Gastrocnemius medialis (tissue), 4 donors: ENCODE measurements around the gene FUNDC1. TPM values are rescaled to one million over a fixed set of nuclear protein-coding genes. Genes with fewer than 3 reads are reported as not detected.

Source experiments
- ATAC-seq, 2 donors: fragments of 150-250 bp; one replicate each; pipeline ENCODE4 v1.9.1; 2016
- DNase-seq, 2 donors: peaks; one replicate each; pipeline ENCODE4 v3.0.0-alpha.2; 2019
- H3K27ac ChIP-seq, 4 donors: fragments of 200-600 bp; sonication (generic); 1 replicate in 1 of 4; 2 replicates in 3 of 4; pipeline ENCODE4 v1.5.1; 2016 to 2018; ENCODE audit warnings: mild to moderate bottlenecking in 2 of 4, moderate library complexity in 1 of 4
- H3K27me3 ChIP-seq, 3 donors: fragments of 200-600 bp; sonication (generic) in 2 of 3; 1 replicate in 1 of 3; 2 replicates in 2 of 3; pipeline versions ENCODE4 v1.5.1 to v1.6.0; 2016 to 2019; ENCODE audit warnings: mild to moderate bottlenecking in 1 of 3, moderate library complexity in 1 of 3
- H3K36me3 ChIP-seq, 2 donors: fragments of 200-600 bp; sonication (generic) in 1 of 2; one replicate each; pipeline ENCODE4 v1.5.1; 2017 to 2018
- H3K4me1 ChIP-seq, 2 donors: fragments of 200-600 bp; sonication (generic) in 1 of 2; one replicate each; pipeline ENCODE4 v1.5.1; 2016 to 2017; ENCODE audit warnings: mild to moderate bottlenecking in 2 of 2
- H3K4me3 ChIP-seq, 4 donors: fragments of 200-600 bp; sonication (generic) in 3 of 4; 1 replicate in 1 of 4; 2 replicates in 3 of 4; pipeline ENCODE4 v1.5.1; 2016 to 2019; ENCODE audit warnings: mild to moderate bottlenecking in 2 of 4
- H3K9me3 ChIP-seq, 3 donors: fragments of 200-600 bp; sonication (generic) in 2 of 3; 1 replicate in 1 of 3; 2 replicates in 2 of 3; pipeline ENCODE4 v1.5.1; 2016 to 2019
- CTCF ChIP-seq, 5 experiments: fragments of 450-650 bp in 3 of 5; fragments of 200-600 bp in 2 of 5; sonication (generic) in 2 of 5; IDR thresholded peaks in 4 of 5; conservative IDR thresholded peaks in 1 of 5; 1 replicate in 4 of 5; 2 replicates in 1 of 5; pipeline ENCODE4 v1.5.1; 2016 to 2019; ENCODE audit warnings: antibody characterized with exemption in 5 of 5, mild to moderate bottlenecking in 3 of 5, moderate library complexity in 3 of 5
- POLR2A ChIP-seq, 2 donors: fragments of 450-650 bp; IDR thresholded peaks; one replicate each; pipeline ENCODE4 v1.6.1; 2017; ENCODE audit warnings: antibody characterized with exemption in 2 of 2, mild to moderate bottlenecking in 2 of 2, moderate library complexity in 2 of 2
- in situ Hi-C, 4 donors: fragments of 200-750 bp; cut with MboI; loops; one replicate each; pipeline versions ENCODE4 v1.15.0 to v1.8.0; 2017; ENCODE audit warnings: low sequenced_read_pairs in 4 of 4
- intact Hi-C: fragments of 100-400 bp; cut with DNase I; formaldehyde crosslinking; loops from one replicate; pipeline ENCODE4 v1.15.1; 2023; ENCODE audit warnings: low total_unique reads
- total RNA-seq, 4 donors: library from RNA; depleted of rRNA; stranded (reverse); fragments of >200 nt; gene quantifications; one replicate each; pipeline versions ENCODE4 v1.1.0 to v1.2.3, GENCODE V29; 2016

Gene FUNDC1
- total RNA-seq, 4 donors from 2014 or later: 3.5 to 17.0 (median 6.2) TPM

- H3K4me1 ChIP-seq: no peaks in the 10 kb centered on the region
- no peak for DNase-seq
- no peaks in the 10 kb centered on the region for H3K36me3 ChIP-seq
- TF ChIP-seq CTCF (IDR thresholded peaks at IDR 0.05 in 4 of 5, conservative IDR thresholded peaks at IDR 0.05 in 1 of 5): no peak
- no peak for TF ChIP-seq POLR2A (IDR thresholded peaks at IDR 0.05)
- no peak overlapping the region for H3K27ac ChIP-seq
- peaks cover 0 to 6% (median 0%) of the 10 kb centered on the region in 3 donors for H3K27me3 ChIP-seq
- H3K4me3 ChIP-seq: no peak overlapping the region
- intact Hi-C loops (no loop called here), in situ Hi-C loops (no loop called here)
- no peak for ATAC-seq
- no peaks in the 10 kb centered on the region for H3K9me3 ChIP-seq
Observed at GRCh38 chrX:44489515-44489914, 53.1 kb downstream of the FUNDC1 start.

- ATAC-seq: no peak
- H3K36me3 ChIP-seq: no peaks in the 10 kb centered on the region
- H3K27ac ChIP-seq: no peak overlapping the region
- intact Hi-C loops (no loop called here), in situ Hi-C loops (no loop called here)
- TF ChIP-seq POLR2A (IDR thresholded peaks at IDR 0.05) (no peak), CTCF (IDR thresholded peaks at IDR 0.05 in 4 of 5, conservative IDR thresholded peaks at IDR 0.05 in 1 of 5) (no peak)
- DNase-seq: no peak
- H3K4me1 ChIP-seq: no peaks in the 10 kb centered on the region
- H3K4me3 ChIP-seq: no peak overlapping the region
- peaks cover 0 to 6% (median 0%) of the 10 kb centered on the region in 3 donors for H3K27me3 ChIP-seq
- H3K9me3 ChIP-seq: no peaks in the 10 kb centered on the region
Observed at GRCh38 chrX:44484607-44485146, 58.0 kb downstream of the FUNDC1 start.

- Histone ChIP-seq H3K9me3 (no peaks in the 10 kb centered on the region), H3K4me3 (no peak overlapping the region), H3K36me3 (no peaks in the 10 kb centered on the region), H3K27me3 (peaks cover 0 to 6% (median 0%) of the 10 kb centered on the region in 3 donors), H3K4me1 (no peaks in the 10 kb centered on the region), H3K27ac (no peak overlapping the region)
- intact Hi-C loops (no loop called here), in situ Hi-C loops (no loop called here)
- DNase-seq: no peak
- no peak for ATAC-seq
- TF ChIP-seq POLR2A (IDR thresholded peaks at IDR 0.05) (no peak), CTCF (IDR thresholded peaks at IDR 0.05 in 4 of 5, conservative IDR thresholded peaks at IDR 0.05 in 1 of 5) (no peak)
Observed at GRCh38 chrX:44483965-44484606, 58.6 kb downstream of the FUNDC1 start.

- H3K27ac ChIP-seq: no peak overlapping the region
- no peak for TF ChIP-seq CTCF (IDR thresholded peaks at IDR 0.05 in 4 of 5, conservative IDR thresholded peaks at IDR 0.05 in 1 of 5)
- TF ChIP-seq POLR2A (IDR thresholded peaks at IDR 0.05): no peak
- no peaks in the 10 kb centered on the region for H3K36me3 ChIP-seq
- H3K9me3 ChIP-seq: no peaks in the 10 kb centered on the region
- ATAC-seq (no peak), DNase-seq (no peak)
- no peaks in the 10 kb centered on the region for H3K4me1 ChIP-seq
- intact Hi-C loops: no loop called here
- peaks cover 0 to 4% (median 0%) of the 10 kb centered on the region in 3 donors for H3K27me3 ChIP-seq
- in situ Hi-C loops: no loop called here
- no peak overlapping the region for H3K4me3 ChIP-seq
Observed at GRCh38 chrX:44482575-44482974, 60.1 kb downstream of the FUNDC1 start.
